HEK293 (cell line): ENCODE results near the gene TRPC4AP.

Source experiments
- CTCF ChIA-PET: fragments of 350-600 bp; formaldehyde crosslinking; extraction: SDS; loops from one replicate; lab custom pipeline; 2021; ENCODE audit warnings: antibody characterized with exemption; lab: Yijun Ruan, JAX
- POLR2A ChIA-PET: fragments of 300-600 bp; formaldehyde crosslinking; extraction: SDS; loops from one replicate; lab custom pipeline; 2020; ENCODE audit warnings: antibody characterized with exemption, inconsistent platforms; lab: Yijun Ruan, JAX
- H3K27ac ChIP-seq: fragments of 200-500 bp; sonication (Bioruptor generic); 2 replicates; pipeline ENCODE4 v1.5.1; 2014; ENCODE audit warnings: low read depth, low read length, control low read depth, inconsistent platforms; ENCODE audit errors: extremely low read depth
- H3K36me3 ChIP-seq, 2 experiments: fragments of 200-500 bp in 1 of 2; sonication (Bioruptor generic) in 1 of 2; 1 replicate in 1 of 2; 2 replicates in 1 of 2; pipeline ENCODE4 v1.5.1; 2014 to 2017; ENCODE audit warnings: inconsistent platforms in 2 of 2, low read length in 2 of 2; ENCODE audit not compliant: control insufficient read depth in 2 of 2, insufficient read depth in 1 of 2
- H3K4me1 ChIP-seq: fragments of 200-500 bp; sonication (Bioruptor generic); 2 replicates; pipeline ENCODE4 v1.5.1; 2014; ENCODE audit warnings: mild to moderate bottlenecking, low read length, inconsistent platforms; ENCODE audit not compliant: control insufficient read depth, insufficient read depth
- H3K4me3 ChIP-seq: 2 replicates; pipeline ENCODE4 v1.5.1; 2011; ENCODE audit warnings: low read depth, mild to moderate bottlenecking, control low read depth, low read length, moderate library complexity
- H3K9me3 ChIP-seq: fragments of 200-500 bp; sonication (Bioruptor generic); 2 replicates; pipeline ENCODE4 v1.5.1; 2014; ENCODE audit warnings: low read depth, low read length, inconsistent platforms; ENCODE audit not compliant: control insufficient read depth, insufficient read depth
- KLF7 ChIP-seq: fragments of 450-650 bp; formaldehyde crosslinking; IDR thresholded peaks from 2 replicates; pipeline ENCODE4 v1.5.1; 2016; ENCODE audit warnings: missing biosample characterization, missing genetic modification characterization, borderline replicate concordance
- YY2 ChIP-seq: fragments of 450-650 bp; formaldehyde crosslinking; IDR thresholded peaks from 2 replicates; pipeline ENCODE4 v1.5.1; 2016; ENCODE audit warnings: missing biosample characterization, missing genetic modification characterization
- ZNF16 ChIP-seq: fragments of 450-650 bp; formaldehyde crosslinking; IDR thresholded peaks from 2 replicates; pipeline ENCODE4 v1.5.1; 2016; ENCODE audit warnings: low read depth, missing biosample characterization, missing genetic modification characterization
- ZNF169 ChIP-seq: fragments of 450-650 bp; formaldehyde crosslinking; IDR thresholded peaks from 2 replicates; pipeline ENCODE4 v1.5.1; 2016; ENCODE audit warnings: missing biosample characterization, missing genetic modification characterization
- ZNF174 ChIP-seq: fragments of 450-650 bp; formaldehyde crosslinking; IDR thresholded peaks from 2 replicates; pipeline ENCODE4 v1.5.0; 2017; ENCODE audit warnings: missing biosample characterization, mild to moderate bottlenecking, missing genetic modification characterization
- ZNF266 ChIP-seq: fragments of 450-650 bp; formaldehyde crosslinking; IDR thresholded peaks from 2 replicates; pipeline ENCODE4 v1.5.1; 2016; ENCODE audit warnings: missing biosample characterization, missing genetic modification characterization, low read depth
- ZNF416 ChIP-seq: fragments of 450-650 bp; formaldehyde crosslinking; IDR thresholded peaks from 2 replicates; pipeline ENCODE4 v1.5.1; 2016; ENCODE audit warnings: missing biosample characterization, missing genetic modification characterization
- ZNF423 ChIP-seq: fragments of 450-650 bp; formaldehyde crosslinking; IDR thresholded peaks from 2 replicates; pipeline ENCODE4 v1.5.1; 2016; ENCODE audit warnings: missing biosample characterization, missing genetic modification characterization
- ZNF426 ChIP-seq: fragments of 450-650 bp; formaldehyde crosslinking; IDR thresholded peaks from 2 replicates; pipeline ENCODE4 v1.5.1; 2017; ENCODE audit warnings: missing biosample characterization, missing genetic modification characterization, mild to moderate bottlenecking, inconsistent platforms, moderate library complexity
- ZNF510 ChIP-seq: fragments of 450-650 bp; formaldehyde crosslinking; IDR thresholded peaks from 2 replicates; pipeline ENCODE4 v1.5.1; 2018; ENCODE audit warnings: mild to moderate bottlenecking, missing genetic modification characterization, missing biosample characterization; ENCODE audit not compliant: insufficient replicate concordance
- ZSCAN23 ChIP-seq: fragments of 450-650 bp; formaldehyde crosslinking; IDR thresholded peaks from 2 replicates; pipeline ENCODE4 v1.5.1; 2016; ENCODE audit warnings: missing biosample characterization, missing genetic modification characterization
- TF ChIP-seq, protein P1 (sequence below): fragments of 450-650 bp; formaldehyde crosslinking; IDR thresholded peaks from 2 replicates; pipeline ENCODE4 v1.5.1; 2016; ENCODE audit warnings: missing biosample characterization, missing genetic modification characterization
- TF ChIP-seq, protein P2 (sequence below): fragments of 450-650 bp; formaldehyde crosslinking; IDR thresholded peaks from 2 replicates; pipeline ENCODE4 v1.5.1; 2016; ENCODE audit warnings: missing biosample characterization, missing genetic modification characterization
- TF ChIP-seq, protein P3 (sequence below): fragments of 450-650 bp; formaldehyde crosslinking; IDR thresholded peaks from 2 replicates; pipeline ENCODE4 v1.5.1; 2016; ENCODE audit warnings: missing biosample characterization, missing genetic modification characterization, borderline replicate concordance
- TF ChIP-seq, protein P4 (sequence below): fragments of 450-650 bp; formaldehyde crosslinking; IDR thresholded peaks from 2 replicates; pipeline ENCODE4 v1.5.1; 2016; ENCODE audit warnings: missing biosample characterization, missing genetic modification characterization
- TF ChIP-seq, protein P5 (sequence below): fragments of 450-650 bp; formaldehyde crosslinking; IDR thresholded peaks from 2 replicates; pipeline ENCODE4; 2016; ENCODE audit warnings: missing biosample characterization, missing genetic modification characterization
- TF ChIP-seq, protein P6 (sequence below): fragments of 450-650 bp; formaldehyde crosslinking; IDR thresholded peaks from 2 replicates; pipeline ENCODE4 v1.5.1; 2016; ENCODE audit warnings: missing biosample characterization, missing genetic modification characterization, borderline replicate concordance

TRPC4AP gene

DNA sequence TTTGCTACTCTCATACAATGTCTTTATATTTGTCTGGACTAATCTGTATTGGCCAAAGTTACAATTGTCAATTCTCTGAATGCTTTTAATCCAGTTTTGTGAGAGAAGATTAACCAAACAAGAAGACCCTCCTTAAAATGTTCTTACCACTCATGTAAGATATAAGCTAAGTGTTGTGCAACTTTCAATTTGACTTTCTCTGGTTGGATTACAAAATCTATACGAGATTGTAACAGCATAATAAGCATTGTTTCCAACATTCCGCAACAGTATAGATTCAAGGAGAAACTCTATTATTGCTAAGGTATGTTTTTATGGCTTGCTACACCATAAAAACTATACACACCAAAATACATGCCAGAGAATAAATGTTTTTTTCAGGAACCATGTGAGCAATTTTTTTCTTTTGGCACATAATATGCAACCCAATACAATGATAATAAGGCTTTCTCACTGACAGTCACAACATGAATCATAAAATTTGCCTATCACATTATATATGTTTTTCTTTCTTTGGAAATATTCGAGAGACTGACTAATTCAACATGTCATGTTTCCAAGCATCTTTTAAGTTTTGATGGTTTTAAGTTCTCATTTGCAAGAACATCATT, 12.2 kb upstream of the TRPC4AP start:
- H3K27ac ChIP-seq = no peak overlapping the region
- H3K9me3 ChIP-seq = no peaks in the 10 kb centered on the region
- CTCF ChIA-PET = interaction anchor here (0.6 to 1.0 kb wide), 3 partner anchors 8 to 109 kb away, joined by 3 to 5 read pairs (median 5); no protein-coding TSS in a partner anchor
- POLR2A ChIA-PET = no interaction called here
- TF ChIP-seq ZNF426 (tag by site-specific recombination) = no peak
- TF ChIP-seq ZNF423 (tag by site-specific recombination) = no peak
- TF ChIP-seq ZNF416 (tag by site-specific recombination) = no peak
- no peak for TF ChIP-seq ZNF266 (tag by site-specific recombination)
- TF ChIP-seq, protein P1, sequence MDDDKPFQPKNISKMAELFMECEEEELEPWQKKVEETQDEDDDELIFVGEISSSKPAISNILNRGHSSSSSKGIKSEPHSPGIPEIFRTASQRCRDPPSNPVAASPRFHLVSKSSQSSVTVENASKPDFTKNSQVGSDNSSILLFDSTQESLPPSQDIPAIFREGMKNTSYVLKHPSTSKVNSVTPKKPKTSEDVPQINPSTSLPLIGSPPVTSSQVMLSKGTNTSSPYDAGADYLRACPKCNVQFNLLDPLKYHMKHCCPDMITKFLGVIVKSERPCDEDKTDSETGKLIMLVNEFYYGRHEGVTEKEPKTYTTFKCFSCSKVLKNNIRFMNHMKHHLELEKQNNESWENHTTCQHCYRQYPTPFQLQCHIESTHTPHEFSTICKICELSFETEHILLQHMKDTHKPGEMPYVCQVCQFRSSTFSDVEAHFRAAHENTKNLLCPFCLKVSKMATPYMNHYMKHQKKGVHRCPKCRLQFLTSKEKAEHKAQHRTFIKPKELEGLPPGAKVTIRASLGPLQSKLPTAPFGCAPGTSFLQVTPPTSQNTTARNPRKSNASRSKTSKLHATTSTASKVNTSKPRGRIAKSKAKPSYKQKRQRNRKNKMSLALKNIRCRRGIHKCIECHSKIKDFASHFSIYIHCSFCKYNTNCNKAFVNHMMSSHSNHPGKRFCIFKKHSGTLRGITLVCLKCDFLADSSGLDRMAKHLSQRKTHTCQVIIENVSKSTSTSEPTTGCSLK (tag by site-specific recombination) = no peak
- no peak for TF ChIP-seq ZNF16 (tag by site-specific recombination)
- TF ChIP-seq KLF7 (tag by site-specific recombination) = no peak
- no peak for TF ChIP-seq ZNF510
- TF ChIP-seq ZNF169 (tag by site-specific recombination) = no peak
- TF ChIP-seq ZSCAN23 (tag by site-specific recombination) = no peak
- TF ChIP-seq, protein P2, sequence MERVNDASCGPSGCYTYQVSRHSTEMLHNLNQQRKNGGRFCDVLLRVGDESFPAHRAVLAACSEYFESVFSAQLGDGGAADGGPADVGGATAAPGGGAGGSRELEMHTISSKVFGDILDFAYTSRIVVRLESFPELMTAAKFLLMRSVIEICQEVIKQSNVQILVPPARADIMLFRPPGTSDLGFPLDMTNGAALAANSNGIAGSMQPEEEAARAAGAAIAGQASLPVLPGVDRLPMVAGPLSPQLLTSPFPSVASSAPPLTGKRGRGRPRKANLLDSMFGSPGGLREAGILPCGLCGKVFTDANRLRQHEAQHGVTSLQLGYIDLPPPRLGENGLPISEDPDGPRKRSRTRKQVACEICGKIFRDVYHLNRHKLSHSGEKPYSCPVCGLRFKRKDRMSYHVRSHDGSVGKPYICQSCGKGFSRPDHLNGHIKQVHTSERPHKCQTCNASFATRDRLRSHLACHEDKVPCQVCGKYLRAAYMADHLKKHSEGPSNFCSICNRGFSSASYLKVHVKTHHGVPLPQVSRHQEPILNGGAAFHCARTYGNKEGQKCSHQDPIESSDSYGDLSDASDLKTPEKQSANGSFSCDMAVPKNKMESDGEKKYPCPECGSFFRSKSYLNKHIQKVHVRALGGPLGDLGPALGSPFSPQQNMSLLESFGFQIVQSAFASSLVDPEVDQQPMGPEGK (tag by site-specific recombination) = no peak
- TF ChIP-seq, protein P3, sequence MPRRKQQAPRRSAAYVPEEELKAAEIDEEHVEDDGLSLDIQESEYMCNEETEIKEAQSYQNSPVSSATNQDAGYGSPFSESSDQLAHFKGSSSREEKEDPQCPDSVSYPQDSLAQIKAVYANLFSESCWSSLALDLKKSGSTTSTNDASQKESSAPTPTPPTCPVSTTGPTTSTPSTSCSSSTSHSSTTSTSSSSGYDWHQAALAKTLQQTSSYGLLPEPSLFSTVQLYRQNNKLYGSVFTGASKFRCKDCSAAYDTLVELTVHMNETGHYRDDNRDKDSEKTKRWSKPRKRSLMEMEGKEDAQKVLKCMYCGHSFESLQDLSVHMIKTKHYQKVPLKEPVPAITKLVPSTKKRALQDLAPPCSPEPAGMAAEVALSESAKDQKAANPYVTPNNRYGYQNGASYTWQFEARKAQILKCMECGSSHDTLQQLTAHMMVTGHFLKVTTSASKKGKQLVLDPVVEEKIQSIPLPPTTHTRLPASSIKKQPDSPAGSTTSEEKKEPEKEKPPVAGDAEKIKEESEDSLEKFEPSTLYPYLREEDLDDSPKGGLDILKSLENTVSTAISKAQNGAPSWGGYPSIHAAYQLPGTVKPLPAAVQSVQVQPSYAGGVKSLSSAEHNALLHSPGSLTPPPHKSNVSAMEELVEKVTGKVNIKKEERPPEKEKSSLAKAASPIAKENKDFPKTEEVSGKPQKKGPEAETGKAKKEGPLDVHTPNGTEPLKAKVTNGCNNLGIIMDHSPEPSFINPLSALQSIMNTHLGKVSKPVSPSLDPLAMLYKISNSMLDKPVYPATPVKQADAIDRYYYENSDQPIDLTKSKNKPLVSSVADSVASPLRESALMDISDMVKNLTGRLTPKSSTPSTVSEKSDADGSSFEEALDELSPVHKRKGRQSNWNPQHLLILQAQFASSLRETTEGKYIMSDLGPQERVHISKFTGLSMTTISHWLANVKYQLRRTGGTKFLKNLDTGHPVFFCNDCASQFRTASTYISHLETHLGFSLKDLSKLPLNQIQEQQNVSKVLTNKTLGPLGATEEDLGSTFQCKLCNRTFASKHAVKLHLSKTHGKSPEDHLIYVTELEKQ (tag by site-specific recombination) = no peak
- TF ChIP-seq, protein P4, sequence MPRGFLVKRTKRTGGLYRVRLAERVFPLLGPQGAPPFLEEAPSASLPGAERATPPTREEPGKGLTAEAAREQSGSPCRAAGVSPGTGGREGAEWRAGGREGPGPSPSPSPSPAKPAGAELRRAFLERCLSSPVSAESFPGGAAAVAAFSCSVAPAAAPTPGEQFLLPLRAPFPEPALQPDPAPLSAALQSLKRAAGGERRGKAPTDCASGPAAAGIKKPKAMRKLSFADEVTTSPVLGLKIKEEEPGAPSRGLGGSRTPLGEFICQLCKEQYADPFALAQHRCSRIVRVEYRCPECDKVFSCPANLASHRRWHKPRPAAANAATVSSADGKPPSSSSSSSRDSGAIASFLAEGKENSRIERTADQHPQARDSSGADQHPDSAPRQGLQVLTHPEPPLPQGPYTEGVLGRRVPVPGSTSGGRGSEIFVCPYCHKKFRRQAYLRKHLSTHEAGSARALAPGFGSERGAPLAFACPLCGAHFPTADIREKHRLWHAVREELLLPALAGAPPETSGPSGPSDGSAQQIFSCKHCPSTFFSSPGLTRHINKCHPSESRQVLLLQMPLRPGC (tag by site-specific recombination) = no peak
- no peak for TF ChIP-seq ZNF174 (tag by site-specific recombination)
- TF ChIP-seq, protein P5, sequence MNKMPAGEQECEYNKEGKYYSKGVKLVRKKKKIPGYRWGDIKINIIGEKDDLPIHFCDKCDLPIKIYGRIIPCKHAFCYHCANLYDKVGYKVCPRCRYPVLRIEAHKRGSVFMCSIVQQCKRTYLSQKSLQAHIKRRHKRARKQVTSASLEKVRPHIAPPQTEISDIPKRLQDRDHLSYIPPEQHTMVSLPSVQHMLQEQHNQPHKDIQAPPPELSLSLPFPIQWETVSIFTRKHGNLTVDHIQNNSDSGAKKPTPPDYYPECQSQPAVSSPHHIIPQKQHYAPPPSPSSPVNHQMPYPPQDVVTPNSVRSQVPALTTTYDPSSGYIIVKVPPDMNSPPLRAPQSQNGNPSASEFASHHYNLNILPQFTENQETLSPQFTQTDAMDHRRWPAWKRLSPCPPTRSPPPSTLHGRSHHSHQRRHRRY (tag by site-specific recombination) = no peak
- TF ChIP-seq, protein P6, sequence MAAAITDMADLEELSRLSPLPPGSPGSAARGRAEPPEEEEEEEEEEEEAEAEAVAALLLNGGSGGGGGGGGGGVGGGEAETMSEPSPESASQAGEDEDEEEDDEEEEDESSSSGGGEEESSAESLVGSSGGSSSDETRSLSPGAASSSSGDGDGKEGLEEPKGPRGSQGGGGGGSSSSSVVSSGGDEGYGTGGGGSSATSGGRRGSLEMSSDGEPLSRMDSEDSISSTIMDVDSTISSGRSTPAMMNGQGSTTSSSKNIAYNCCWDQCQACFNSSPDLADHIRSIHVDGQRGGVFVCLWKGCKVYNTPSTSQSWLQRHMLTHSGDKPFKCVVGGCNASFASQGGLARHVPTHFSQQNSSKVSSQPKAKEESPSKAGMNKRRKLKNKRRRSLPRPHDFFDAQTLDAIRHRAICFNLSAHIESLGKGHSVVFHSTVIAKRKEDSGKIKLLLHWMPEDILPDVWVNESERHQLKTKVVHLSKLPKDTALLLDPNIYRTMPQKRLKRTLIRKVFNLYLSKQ (tag by site-specific recombination) = no peak
- no peak for TF ChIP-seq YY2 (tag by site-specific recombination)
- H3K4me3 ChIP-seq = no peak overlapping the region
- H3K4me1 ChIP-seq = no peaks in the 10 kb centered on the region
- H3K36me3 ChIP-seq = no peaks in the 10 kb centered on the region
